ENCODE data around the gene SHROOM1. TPM values are rescaled to one million over a fixed set of nuclear protein-coding genes. Genes with fewer than 3 reads are reported as not detected.

The SHROOM1 gene
- polyA plus RNA-seq, 2 donors, result 3.3 to 5.6 TPM

Other genes with a start within 250 kb of the SHROOM1 start
- gene IL13, start 172.5 kb downstream of the SHROOM1 start, polyA plus RNA-seq, result not detected
- not detected for gene IL4, start 156.7 kb downstream of the SHROOM1 start, polyA plus RNA-seq
- gene KIF3A, start 93.1 kb downstream of the SHROOM1 start, polyA plus RNA-seq, result 1 to 10 TPM; 2.0 to 2.4 TPM
- under 1 TPM; 0.04 to 0.05 TPM for gene CCNI2, start 83.2 kb downstream of the SHROOM1 start, polyA plus RNA-seq
- gene SEPTIN8, start 53.4 kb downstream of the SHROOM1 start, polyA plus RNA-seq, result 10 to 100 TPM; 22.1 to 23.3 TPM
- gene SOWAHA, start 17.3 kb downstream of the SHROOM1 start, polyA plus RNA-seq, result under 1 TPM; 0.07 to 0.18 TPM
- under 1 TPM; 0.16 to 0.55 TPM for gene GDF9, start 35.8 kb upstream of the SHROOM1 start, polyA plus RNA-seq
- 100 to 1,000 TPM; 351 to 424 TPM for gene UQCRQ, start 36.0 kb upstream of the SHROOM1 start, polyA plus RNA-seq
- gene LEAP2, start 43.0 kb upstream of the SHROOM1 start, polyA plus RNA-seq, result 1 to 10 TPM in 1 of 2 donors, under 1 TPM in 1; 0.73 to 2.2 TPM
- gene AFF4, start 133.0 kb upstream of the SHROOM1 start, polyA plus RNA-seq, result 10 to 100 TPM; 10.4 to 12.6 TPM
- 10 to 100 TPM; 22.0 to 23.4 TPM for gene ZCCHC10, start 195.9 kb upstream of the SHROOM1 start, polyA plus RNA-seq
- gene HSPA4, start 221.4 kb upstream of the SHROOM1 start, polyA plus RNA-seq, result 100 to 1,000 TPM in 1 of 2 donors, 10 to 100 TPM in 1; 60.6 to 103 TPM